IPS-18a (cell line): ENCODE results near the gene PSME3IP1.

ENCODE experiments used
- H3K27ac ChIP-seq: one replicate; pipeline ENCODE4 v1.5.1; 2013; ENCODE audit warnings: low read length
- H3K27me3 ChIP-seq: one replicate; pipeline ENCODE4 v1.6.1; 2013; ENCODE audit warnings: mild to moderate bottlenecking, low read length; ENCODE audit not compliant: control insufficient read depth, insufficient read depth
- H3K36me3 ChIP-seq: one replicate; pipeline ENCODE4 v1.6.1; 2013; ENCODE audit warnings: low read depth, low read length; ENCODE audit not compliant: control insufficient read depth
- H3K4me1 ChIP-seq: one replicate; pipeline ENCODE4 v1.6.1; 2013; ENCODE audit warnings: low read depth, low read length; ENCODE audit not compliant: control insufficient read depth
- H3K4me3 ChIP-seq: one replicate; pipeline ENCODE4 v1.5.1; 2013; ENCODE audit warnings: low read length
- H3K9ac ChIP-seq: one replicate; pipeline ENCODE4 v1.6.1; 2013; ENCODE audit warnings: mild to moderate bottlenecking, low read length, moderate library complexity
- H3K9me3 ChIP-seq: one replicate; pipeline ENCODE4 v1.6.1; 2013; ENCODE audit warnings: low read depth, low read length; ENCODE audit not compliant: control insufficient read depth

Gene PSME3IP1

GRCh38 chr16:57165483-57165882, 20.4 kb downstream of the PSME3IP1 start:
- Histone ChIP-seq H3K9ac (no peak overlapping the region), H3K9me3 (no peaks in the 10 kb centered on the region), H3K27ac (no peak overlapping the region), H3K27me3 (no peaks in the 10 kb centered on the region), H3K4me3 (no peak overlapping the region), H3K36me3 (peaks cover 56% of the 10 kb centered on the region), H3K4me1 (peaks cover 3% of the 10 kb centered on the region)

GRCh38 chr16:57163842-57164241, 22.0 kb downstream of the PSME3IP1 start:
- Histone ChIP-seq H3K36me3 (peaks cover 44% of the 10 kb centered on the region), H3K4me3 (no peak overlapping the region), H3K9me3 (no peaks in the 10 kb centered on the region)

GRCh38 chr16:57159447-57159846, 26.4 kb downstream of the PSME3IP1 start:
- Histone ChIP-seq H3K4me1 (peaks cover 14% of the 10 kb centered on the region), H3K36me3 (peaks cover 45% of the 10 kb centered on the region), H3K27me3 (no peaks in the 10 kb centered on the region), H3K4me3 (no peak overlapping the region), H3K9me3 (no peaks in the 10 kb centered on the region), H3K9ac (no peak overlapping the region), H3K27ac (no peak overlapping the region)

More at GRCh38 chr16:57163842-57164241, 22.0 kb downstream of the PSME3IP1 start:
- H3K9ac ChIP-seq = no peak overlapping the region
- H3K27ac ChIP-seq = no peak overlapping the region
- H3K4me1 ChIP-seq = peaks cover 14% of the 10 kb centered on the region
- no peaks in the 10 kb centered on the region for H3K27me3 ChIP-seq

GRCh38 chr16:57157533-57157932, 28.3 kb downstream of the PSME3IP1 start:
- no peaks in the 10 kb centered on the region for H3K27me3 ChIP-seq
- H3K9me3 ChIP-seq = no peaks in the 10 kb centered on the region
- no peak overlapping the region for H3K4me3 ChIP-seq
- H3K9ac ChIP-seq = no peak overlapping the region
- H3K4me1 ChIP-seq = peaks cover 14% of the 10 kb centered on the region
- H3K27ac ChIP-seq = no peak overlapping the region
- peaks cover 52% of the 10 kb centered on the region for H3K36me3 ChIP-seq

GRCh38 chr16:57156351-57156703, 29.5 kb downstream of the PSME3IP1 start:
- Histone ChIP-seq H3K9ac (no peak overlapping the region), H3K4me1 (peaks cover 21% of the 10 kb centered on the region), H3K27me3 (no peaks in the 10 kb centered on the region), H3K27ac (no peak overlapping the region), H3K9me3 (no peaks in the 10 kb centered on the region), H3K36me3 (peaks cover 52% of the 10 kb centered on the region), H3K4me3 (no peak overlapping the region)

GRCh38 chr16:57155702-57156350, 30.0 kb downstream of the PSME3IP1 start:
- no peaks in the 10 kb centered on the region for H3K9me3 ChIP-seq
- no peaks in the 10 kb centered on the region for H3K27me3 ChIP-seq
- H3K4me1 ChIP-seq = peaks cover 26% of the 10 kb centered on the region
- no peak overlapping the region for H3K27ac ChIP-seq
- no peak overlapping the region for H3K9ac ChIP-seq
- H3K36me3 ChIP-seq = peaks cover 49% of the 10 kb centered on the region
- H3K4me3 ChIP-seq = no peak overlapping the region

GRCh38 chr16:57153841-57154240, 32.0 kb downstream of the PSME3IP1 start:
- peaks cover 17% of the 10 kb centered on the region for H3K4me1 ChIP-seq
- H3K4me3 ChIP-seq = no peak overlapping the region
- H3K36me3 ChIP-seq = peaks cover 49% of the 10 kb centered on the region
- no peak overlapping the region for H3K9ac ChIP-seq
- no peaks in the 10 kb centered on the region for H3K27me3 ChIP-seq
- no peak overlapping the region for H3K27ac ChIP-seq
- H3K9me3 ChIP-seq = no peaks in the 10 kb centered on the region

- no peak overlapping the region for H3K9ac ChIP-seq
Observed at GRCh38 chr16:57152096-57153093, 33.4 kb downstream of the PSME3IP1 start.

GRCh38 chr16:57151369-57151768, 34.5 kb downstream of the PSME3IP1 start:
- Histone ChIP-seq H3K36me3 (peaks cover 35% of the 10 kb centered on the region), H3K27me3 (no peaks in the 10 kb centered on the region), H3K27ac (no peak overlapping the region), H3K4me3 (no peak overlapping the region), H3K9me3 (no peaks in the 10 kb centered on the region), H3K4me1 (peaks cover 33% of the 10 kb centered on the region), H3K9ac (no peak overlapping the region)

More at GRCh38 chr16:57152096-57153093, 33.4 kb downstream of the PSME3IP1 start:
- H3K4me3 ChIP-seq = no peak overlapping the region
- no peak overlapping the region for H3K27ac ChIP-seq
- peaks cover 26% of the 10 kb centered on the region for H3K4me1 ChIP-seq
- no peaks in the 10 kb centered on the region for H3K9me3 ChIP-seq
- peaks cover 39% of the 10 kb centered on the region for H3K36me3 ChIP-seq
- no peaks in the 10 kb centered on the region for H3K27me3 ChIP-seq

- Histone ChIP-seq H3K27ac (no peak overlapping the region), H3K4me3 (no peak overlapping the region), H3K4me1 (peaks cover 33% of the 10 kb centered on the region), H3K9ac (no peak overlapping the region), H3K9me3 (no peaks in the 10 kb centered on the region), H3K27me3 (no peaks in the 10 kb centered on the region), H3K36me3 (peaks cover 29% of the 10 kb centered on the region)
Observed at GRCh38 chr16:57150682-57151330, 35.0 kb downstream of the PSME3IP1 start.

GRCh38 chr16:57149391-57149790, 36.4 kb downstream of the PSME3IP1 start:
- no peaks in the 10 kb centered on the region for H3K27me3 ChIP-seq
- H3K9ac ChIP-seq = no peak overlapping the region
- peaks cover 33% of the 10 kb centered on the region for H3K4me1 ChIP-seq
- H3K4me3 ChIP-seq = no peak overlapping the region
- H3K27ac ChIP-seq = no peak overlapping the region
- no peaks in the 10 kb centered on the region for H3K9me3 ChIP-seq
- H3K36me3 ChIP-seq = peaks cover 23% of the 10 kb centered on the region
